GM23248 (cell line): Measurements from ENCODE around the gene EMC10. TPM values are rescaled to one million over a fixed set of nuclear protein-coding genes. Genes with fewer than 3 reads are reported as not detected.

Source experiments
- DNase-seq: peaks from one replicate; pipeline ENCODE4 v3.0.0-alpha.2; 2015
- H2AFZ ChIP-seq: fragments of 200-600 bp; sonication (generic); 2 replicates; pipeline ENCODE4 v1.6.1; 2016; ENCODE audit warnings: antibody characterized with exemption
- H3F3A ChIP-seq: fragments of 200-600 bp; sonication (generic); 2 replicates; pipeline ENCODE4 v1.6.1; 2016; ENCODE audit warnings: mild to moderate bottlenecking, antibody characterized with exemption, mixed run types; ENCODE audit not compliant: insufficient read depth
- H3K27ac ChIP-seq: fragments of 200-600 bp; sonication (generic); 2 replicates; pipeline ENCODE4 v1.5.1; 2016; ENCODE audit warnings: mild to moderate bottlenecking
- H3K27me3 ChIP-seq: fragments of 200-600 bp; sonication (generic); replicated peaks from 2 replicates; pipeline ENCODE4 v1.6.1; 2016; ENCODE audit warnings: mild to moderate bottlenecking; ENCODE audit not compliant: insufficient read depth
- H3K36me3 ChIP-seq: fragments of 200-600 bp; sonication (generic); 2 replicates; pipeline ENCODE4 v1.6.1; 2016; ENCODE audit warnings: low read depth, mild to moderate bottlenecking
- H3K4me1 ChIP-seq: fragments of 200-600 bp; sonication (generic); 2 replicates; pipeline ENCODE4 v1.6.1; 2016; ENCODE audit warnings: mild to moderate bottlenecking; ENCODE audit not compliant: insufficient read depth
- H3K4me2 ChIP-seq: fragments of 200-600 bp; sonication (generic); one replicate; pipeline ENCODE4 v1.6.1; 2016; ENCODE audit warnings: mild to moderate bottlenecking; ENCODE audit not compliant: unreplicated experiment
- H3K4me3 ChIP-seq: fragments of 200-600 bp; sonication (generic); 2 replicates; pipeline ENCODE4 v1.5.1; 2016; ENCODE audit warnings: mild to moderate bottlenecking
- H3K79me2 ChIP-seq: fragments of 200-600 bp; sonication (generic); 2 replicates; pipeline ENCODE4 v1.6.1; 2016; ENCODE audit warnings: mild to moderate bottlenecking; ENCODE audit not compliant: insufficient read depth
- H3K9ac ChIP-seq: fragments of 200-600 bp; sonication (generic); 2 replicates; pipeline ENCODE4 v1.6.1; 2016; ENCODE audit warnings: mild to moderate bottlenecking
- H3K9me2 ChIP-seq: fragments of 200-600 bp; sonication (generic); 2 replicates; pipeline ENCODE4 v1.6.1; 2016; ENCODE audit warnings: mixed run types, mild to moderate bottlenecking, moderate library complexity; ENCODE audit not compliant: insufficient read depth
- H3K9me3 ChIP-seq: fragments of 200-600 bp; sonication (generic); one replicate; pipeline ENCODE4 v1.6.1; 2017; ENCODE audit warnings: low read depth
- H4K20me1 ChIP-seq: fragments of 200-600 bp; sonication (generic); 2 replicates; pipeline ENCODE4 v1.6.0; 2016; ENCODE audit not compliant: insufficient read depth
- EZH2 ChIP-seq: fragments of 200-600 bp; sonication (generic); IDR thresholded peaks from 2 replicates; pipeline ENCODE4 v1.6.1; 2018; ENCODE audit warnings: antibody characterized with exemption, mild to moderate bottlenecking; ENCODE audit not compliant: insufficient read depth, poor library complexity, severe bottlenecking
- EZH2phosphoT487 ChIP-seq: fragments of 200-600 bp; sonication (generic); IDR thresholded peaks from 2 replicates; pipeline ENCODE4 v1.6.1; 2018; ENCODE audit warnings: antibody characterized with exemption, moderate library complexity, mild to moderate bottlenecking, low read depth; ENCODE audit not compliant: insufficient read depth
- WGBS, 2 experiments: methylation state at CpG; one replicate each; pipeline ENCODE4 v1.1.6; 2015 to 2017; ENCODE audit warnings: low lambda C conversion rate in 2 of 2, low coverage in 1 of 2; ENCODE audit errors: missing lambda C conversion rate in 2 of 2; 5-methylcytosine and 5-hydroxymethylcytosine counted together
- in situ Hi-C: fragments of 300-500 bp; cut with MboI; formaldehyde crosslinking; loops from 2 replicates; pipeline ENCODE4 v1.15.0; 2020
- polyA plus RNA-seq: library from polyadenylated mRNA; unstranded; fragments of >200 nt; fragmentation: Nextera tagmentation; extraction: Ambion mirVana; gene quantifications from 2 replicates; pipeline ENCODE4 v1.2.1, GENCODE V29; 2016
- total RNA-seq: library from RNA; depleted of rRNA; stranded (reverse); fragments of >200 nt; shearing (Covaris generic); gene quantifications from 2 replicates; pipeline ENCODE4 v1.2.3, GENCODE V29; 2014

The EMC10 gene
- total and polyA plus RNA-seq, 2 experiments from 2014 or later = 7.2 to 96.6 TPM

GRCh38 chr19:50459638-50460037 is 16.7 kb upstream of the EMC10 start:
- no peak for TF ChIP-seq EZH2
- H3K79me2 ChIP-seq = no peaks in the 10 kb centered on the region
- H3K4me2 ChIP-seq = no peak overlapping the region
- H3K36me3 ChIP-seq = no peaks in the 10 kb centered on the region
- H2AFZ ChIP-seq = no peak overlapping the region
- no peak overlapping the region for H3K27ac ChIP-seq
- no peaks in the 10 kb centered on the region for H3K9me3 ChIP-seq
- no peaks in the 10 kb centered on the region for H3K9me2 ChIP-seq
- H3K4me3 ChIP-seq = no peak overlapping the region
- in situ Hi-C loops = no loop called here
- peaks cover 9% of the 10 kb centered on the region for H3K27me3 ChIP-seq
- no peaks in the 10 kb centered on the region for H3F3A ChIP-seq
- no peaks in the 10 kb centered on the region for H3K4me1 ChIP-seq
- no peak for DNase-seq
- no peaks in the 10 kb centered on the region for H4K20me1 ChIP-seq
- H3K9ac ChIP-seq = no peak overlapping the region
- WGBS, 2 experiments = 0% methylated on average over 1 of the region's 1 CpG; no CpG with 5 or more reads in 1 of the 2 experiments

GRCh38 chr19:50460161-50460765 is 16.0 kb upstream of the EMC10 start:
- H3F3A ChIP-seq = no peaks in the 10 kb centered on the region
- H3K9me3 ChIP-seq = no peaks in the 10 kb centered on the region
- H3K4me1 ChIP-seq = no peaks in the 10 kb centered on the region
- H3K27ac ChIP-seq = no peak overlapping the region
- in situ Hi-C loops = no loop called here
- H3K36me3 ChIP-seq = no peaks in the 10 kb centered on the region
- WGBS, 2 experiments = 2 to 4% methylated on average over 12 to 13 of the region's 13 CpGs
- no peak overlapping the region for H2AFZ ChIP-seq
- DNase-seq = peak; percentile 71
- peaks cover 9% of the 10 kb centered on the region for H3K27me3 ChIP-seq
- no peaks in the 10 kb centered on the region for H3K9me2 ChIP-seq
- no peaks in the 10 kb centered on the region for H4K20me1 ChIP-seq
- H3K4me2 ChIP-seq = no peak overlapping the region
- H3K79me2 ChIP-seq = no peaks in the 10 kb centered on the region
- no peak overlapping the region for H3K9ac ChIP-seq
- H3K4me3 ChIP-seq = no peak overlapping the region
- TF ChIP-seq EZH2 (no peak), EZH2phosphoT487 (no peak)

GRCh38 chr19:50461066-50461875 is 15.0 kb upstream of the EMC10 start:
- peak; percentile 79 for DNase-seq
- no peaks in the 10 kb centered on the region for H3K36me3 ChIP-seq
- no peak overlapping the region for H2AFZ ChIP-seq
- H3K27ac ChIP-seq = no peak overlapping the region
- no peak for TF ChIP-seq EZH2
- no peak for TF ChIP-seq EZH2phosphoT487
- 23 to 24% methylated on average over 24 to 28 of the region's 28 CpGs for WGBS, 2 experiments
- H3K4me1 ChIP-seq = no peaks in the 10 kb centered on the region
- H3F3A ChIP-seq = no peaks in the 10 kb centered on the region
- no peaks in the 10 kb centered on the region for H3K9me3 ChIP-seq
- H3K9me2 ChIP-seq = no peaks in the 10 kb centered on the region
- peaks cover 9% of the 10 kb centered on the region for H3K27me3 ChIP-seq
- H3K79me2 ChIP-seq = no peaks in the 10 kb centered on the region
- no peak overlapping the region for H3K9ac ChIP-seq
- H4K20me1 ChIP-seq = no peaks in the 10 kb centered on the region
- H3K4me3 ChIP-seq = no peak overlapping the region
- in situ Hi-C loops = no loop called here
- H3K4me2 ChIP-seq = no peak overlapping the region

- Histone ChIP-seq H2AFZ (no peak overlapping the region), H4K20me1 (no peaks in the 10 kb centered on the region), H3K4me3 (no peak overlapping the region), H3K36me3 (no peaks in the 10 kb centered on the region), H3K79me2 (no peaks in the 10 kb centered on the region), H3K4me2 (no peak overlapping the region), H3K9me3 (no peaks in the 10 kb centered on the region), H3K9ac (no peak overlapping the region), H3K9me2 (no peaks in the 10 kb centered on the region), H3K27me3 (peaks cover 8% of the 10 kb centered on the region), H3F3A (no peaks in the 10 kb centered on the region), H3K27ac (no peak overlapping the region), H3K4me1 (no peaks in the 10 kb centered on the region)
- no peak for DNase-seq
- 60 to 62% methylated on average over 7 of the region's 7 CpGs for WGBS, 2 experiments
- in situ Hi-C loops = no loop called here
- TF ChIP-seq EZH2phosphoT487 = no peak
- no peak for TF ChIP-seq EZH2
Observed at GRCh38 chr19:50462970-50463369, 13.3 kb upstream of the EMC10 start.
